ENCODE results near the gene KLF11.

GRCh38 chr2:10075101-10075500, 31.8 kb downstream of the KLF11 start:
- no peak for TF ChIP-seq POLR2A (IDR thresholded peaks at IDR 0.05; ENCODE audit: low read length)
- TF ChIP-seq ELK1 (IDR thresholded peaks at IDR 0.05; ENCODE audit: low read depth, low read length), result no peak
- no peak for TF ChIP-seq CTCF (IDR thresholded peaks at IDR 0.05)
- no peak for TF ChIP-seq EHMT2 (IDR thresholded peaks at IDR 0.05; ENCODE audit: low read depth)
- no peak for TF ChIP-seq MYC (IDR thresholded peaks at IDR 0.05; ENCODE audit: borderline replicate concordance, low read length)
- no peak for TF ChIP-seq KDM5A (IDR thresholded peaks at IDR 0.05)
- TF ChIP-seq NR3C1 (IDR thresholded peaks at IDR 0.05), result no peak
- TF ChIP-seq REST (IDR thresholded peaks at IDR 0.05), result no peak
